ENCODE data around the gene TM4SF20.

TM4SF20 gene, protein sequence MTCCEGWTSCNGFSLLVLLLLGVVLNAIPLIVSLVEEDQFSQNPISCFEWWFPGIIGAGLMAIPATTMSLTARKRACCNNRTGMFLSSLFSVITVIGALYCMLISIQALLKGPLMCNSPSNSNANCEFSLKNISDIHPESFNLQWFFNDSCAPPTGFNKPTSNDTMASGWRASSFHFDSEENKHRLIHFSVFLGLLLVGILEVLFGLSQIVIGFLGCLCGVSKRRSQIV

GRCh38 chr2:227379095-227379494, at the start of gene TM4SF20:
TM4SF20 (minus strand) TSS chr2:227379306; CDS start chr2:227379268, 38 bp downstream.
- DNase-seq: no peak

DNA sequence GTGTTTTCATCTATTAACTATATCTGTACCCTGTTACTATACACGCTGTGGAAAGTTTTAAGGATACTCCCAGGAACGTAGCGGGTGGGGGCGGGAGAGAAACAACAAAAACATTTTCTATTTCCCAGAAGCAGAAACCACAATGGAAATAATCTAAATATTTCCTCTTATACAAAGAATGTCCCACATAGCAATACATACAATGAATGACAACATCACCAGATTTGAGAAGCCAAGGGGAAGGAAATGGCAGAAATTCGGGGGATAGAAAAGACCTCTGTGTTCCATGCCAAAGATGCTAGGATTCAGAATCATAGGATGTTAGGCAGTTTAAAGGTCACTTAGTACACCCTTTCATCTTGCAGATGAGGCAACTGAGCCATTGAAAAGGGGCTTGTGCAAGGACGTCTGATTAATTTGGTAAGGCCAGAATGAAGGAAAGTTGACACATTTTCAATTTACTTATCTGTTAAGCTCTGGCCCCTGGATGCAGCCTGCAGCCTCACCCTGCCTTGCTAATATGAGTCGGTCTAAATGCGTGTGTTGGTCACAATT, 49.7 kb upstream of the TM4SF20 start:
- DNase-seq: no peak

- DNase-seq: no peak
These were observed 44.8 kb upstream of the TM4SF20 start for GRCh38 chr2:227423656-227424499.

GRCh38 chr2:227420087-227421052, 41.3 kb upstream of the TM4SF20 start:
- no peak for DNase-seq

GRCh38 chr2:227416701-227417100, 37.6 kb upstream of the TM4SF20 start:
- no peak for DNase-seq

- DNase-seq: no peak
These were observed 36.7 kb upstream of the TM4SF20 start for GRCh38 chr2:227415538-227416424.

DNA sequence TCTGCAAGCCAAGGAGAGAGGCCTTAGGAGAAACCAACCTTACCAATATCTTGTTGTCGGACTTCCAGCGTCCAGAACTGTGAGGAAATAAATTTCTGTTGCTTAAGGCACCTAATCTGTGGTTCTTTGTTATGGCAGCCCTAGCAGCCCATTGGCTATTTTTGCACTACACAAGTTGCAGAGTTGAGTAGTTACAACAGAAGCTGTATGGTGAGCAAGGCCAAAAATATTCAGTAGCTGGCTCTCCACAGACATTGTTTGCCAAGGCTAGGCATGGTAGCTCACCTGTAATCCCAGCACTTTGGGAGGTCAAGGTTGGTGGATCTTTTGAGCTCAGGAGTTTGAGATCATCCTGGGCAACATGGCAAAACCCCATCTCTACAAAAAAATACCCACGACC, 35.7 kb upstream of the TM4SF20 start:
- DNase-seq: no peak

DNA sequence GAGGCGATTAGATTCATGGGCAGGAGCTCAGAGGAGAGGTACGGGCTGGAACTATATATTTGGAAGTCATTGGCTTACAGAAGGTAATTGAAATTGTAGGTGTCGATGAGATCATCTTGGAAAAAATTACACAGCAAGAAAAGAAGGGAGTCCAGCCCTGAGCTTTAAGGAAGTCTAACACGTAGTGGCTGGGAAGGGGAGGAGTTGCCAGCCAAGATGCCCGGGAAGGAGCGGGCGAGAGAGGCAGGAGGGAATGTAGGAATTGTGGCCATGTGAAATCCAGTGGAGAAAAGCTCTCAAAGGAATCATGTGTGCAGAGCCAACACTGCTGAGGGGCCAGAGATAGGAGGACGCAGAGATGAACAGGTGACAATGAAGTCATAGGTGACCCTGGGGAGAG, 34.3 kb upstream of the TM4SF20 start:
- DNase-seq: no peak

DNA sequence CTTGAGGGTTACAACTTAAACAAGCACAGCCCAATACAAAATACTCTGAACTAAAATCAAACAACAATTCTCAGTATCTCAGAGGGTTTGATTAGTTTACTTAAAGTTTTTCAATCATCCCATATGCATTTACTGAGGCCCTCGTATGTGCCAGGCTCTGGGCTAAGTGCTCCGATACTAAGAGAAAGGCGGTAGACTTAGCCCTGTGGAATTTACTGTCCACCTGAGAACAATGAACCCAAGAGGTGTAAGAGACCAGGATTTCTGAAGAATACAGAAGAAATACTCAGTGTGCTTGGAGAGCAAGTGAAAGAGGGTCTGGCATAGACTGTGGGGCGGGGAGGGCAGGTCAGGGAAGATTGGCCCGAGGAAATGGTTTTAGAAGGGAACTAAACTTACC, 33.8 kb upstream of the TM4SF20 start:
- no peak for DNase-seq

DNA sequence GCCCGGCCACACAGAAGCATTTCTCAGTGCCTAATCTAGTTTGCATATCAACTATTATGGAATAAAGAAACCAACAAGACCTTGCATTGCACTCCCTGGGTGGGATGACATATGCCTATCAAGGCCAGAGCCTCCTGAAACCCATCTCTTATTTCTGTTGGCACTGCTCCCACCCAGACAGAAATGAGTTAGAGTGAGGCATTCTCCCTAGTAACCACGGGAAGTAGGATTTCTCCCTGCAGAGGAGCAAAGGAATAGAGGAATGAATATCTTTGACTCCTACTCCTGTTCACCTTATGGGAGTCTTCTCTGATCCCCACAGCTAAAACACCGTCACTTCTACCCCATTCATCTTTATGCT, 32.9 kb upstream of the TM4SF20 start:
- no peak for DNase-seq

DNA sequence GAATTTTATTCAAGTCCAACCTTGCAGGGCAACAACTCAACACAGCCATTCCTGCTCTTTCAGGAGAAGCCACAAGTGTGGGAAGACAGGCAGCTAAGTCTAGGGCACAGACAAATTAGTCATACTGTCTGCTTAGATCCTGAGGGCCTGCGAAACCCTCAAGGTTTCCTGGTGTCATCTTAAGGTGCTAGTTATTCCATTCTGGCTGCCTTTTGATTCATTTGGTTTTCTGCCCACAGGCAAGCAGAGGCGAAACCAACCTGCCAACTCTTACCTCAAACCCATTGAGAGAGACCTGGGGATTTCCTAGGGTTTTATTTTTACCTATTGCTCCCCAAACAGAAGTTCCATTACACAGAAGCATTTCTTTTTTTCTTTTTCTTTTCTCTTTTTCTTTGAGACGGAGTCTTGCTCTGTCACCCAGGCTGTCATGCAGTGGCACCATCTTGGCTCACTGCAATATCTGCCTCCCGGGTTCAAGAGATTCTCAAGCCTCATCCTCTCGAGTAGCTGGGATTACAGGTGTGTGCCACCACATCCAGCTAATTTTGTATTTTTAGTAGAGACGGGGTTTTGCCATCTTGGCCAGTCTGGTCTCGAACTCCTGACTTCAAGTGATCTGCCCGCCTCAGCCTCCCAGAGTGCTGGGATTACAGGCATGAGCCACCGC, 32.3 kb upstream of the TM4SF20 start:
- DNase-seq: peak; percentile 69

DNA sequence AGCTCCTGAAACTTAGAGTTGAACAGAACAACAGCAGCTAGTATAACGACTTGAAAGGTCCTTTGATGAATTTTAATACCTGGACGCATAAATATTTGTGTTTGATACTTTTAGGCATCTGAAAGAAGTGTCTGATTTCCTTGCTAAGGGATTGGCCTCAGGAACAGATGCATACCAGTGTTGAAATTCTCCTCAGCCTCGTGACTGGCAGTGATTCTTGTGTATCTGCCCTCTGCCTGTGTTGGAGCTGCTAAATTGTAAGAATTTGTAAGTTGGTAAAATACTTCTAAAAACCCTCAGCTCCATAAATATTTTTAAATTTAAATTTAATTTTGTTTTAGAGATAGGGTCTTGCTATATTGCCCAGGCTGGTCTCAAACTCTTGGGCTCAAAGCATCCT, 31.1 kb upstream of the TM4SF20 start:
- DNase-seq: no peak

DNA sequence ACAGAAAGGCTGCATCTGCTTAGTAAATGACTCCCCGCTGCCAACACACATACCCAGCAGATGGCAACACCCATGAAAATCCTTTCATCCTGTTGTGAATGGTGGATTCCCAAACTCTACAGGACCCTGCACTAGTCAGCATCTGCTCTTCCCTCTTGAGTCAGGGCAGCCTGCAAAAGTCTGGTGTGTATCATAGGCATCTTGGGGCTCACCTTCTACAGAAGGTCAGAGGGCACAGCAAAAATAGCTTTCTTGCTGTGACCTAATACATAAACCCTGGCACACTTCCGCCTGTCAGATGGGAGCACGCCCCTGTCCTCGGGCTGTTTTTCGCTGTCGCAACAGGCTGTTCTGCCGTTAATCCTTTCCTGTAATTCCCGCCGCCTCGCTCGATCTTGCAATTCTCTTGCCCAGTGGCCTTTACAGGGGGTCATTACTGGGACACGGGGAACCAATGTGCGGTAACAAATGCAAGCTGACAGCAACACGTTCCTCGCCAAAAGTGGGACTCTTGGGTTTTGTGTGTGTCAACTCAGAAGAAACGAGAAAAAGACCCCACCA, 28.6 kb upstream of the TM4SF20 start:
- no peak for DNase-seq

DNA sequence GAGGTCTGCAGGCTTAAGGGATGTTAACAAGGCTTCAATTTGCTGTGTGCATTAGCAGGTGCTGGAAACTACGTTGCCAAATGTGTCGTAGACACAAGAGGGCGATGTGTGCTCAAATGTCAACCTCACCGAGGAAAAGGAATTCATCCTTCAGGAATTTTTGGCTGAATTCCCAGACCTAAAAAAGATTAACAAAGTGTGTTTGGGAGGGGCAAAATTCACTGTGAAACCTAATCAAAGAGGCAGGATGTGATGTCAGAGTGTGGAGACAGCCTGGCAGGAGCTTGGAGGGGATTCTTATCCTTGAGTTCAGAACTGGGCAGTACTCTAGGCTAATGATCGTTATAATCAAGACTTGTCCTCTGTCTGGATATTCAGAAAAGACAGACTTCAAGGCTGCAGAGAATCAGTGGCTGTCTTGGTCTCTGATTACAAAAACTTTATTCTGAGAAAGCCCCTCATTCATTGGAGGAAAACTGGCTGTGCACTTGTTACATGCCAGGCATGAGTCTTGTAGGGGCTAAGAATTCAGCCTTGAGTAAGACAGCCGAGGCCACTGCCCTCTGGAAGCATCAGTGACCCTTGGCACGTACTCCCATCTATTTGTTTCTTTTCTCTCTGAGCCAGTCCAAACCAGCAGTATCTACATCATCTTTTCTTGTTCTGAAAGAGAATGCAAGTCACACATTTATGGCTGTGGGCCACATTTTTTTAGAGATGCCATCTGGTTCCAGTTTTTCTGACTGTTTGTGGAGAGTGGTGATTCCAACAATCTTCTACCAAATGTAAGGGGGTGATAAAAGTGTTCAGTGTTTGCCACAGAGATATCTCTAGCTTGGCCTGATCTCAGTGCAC, 27.3 kb upstream of the TM4SF20 start:
- DNase-seq: no peak

GRCh38 chr2:227404585-227405271, 25.6 kb upstream of the TM4SF20 start:
- no peak for DNase-seq

DNA sequence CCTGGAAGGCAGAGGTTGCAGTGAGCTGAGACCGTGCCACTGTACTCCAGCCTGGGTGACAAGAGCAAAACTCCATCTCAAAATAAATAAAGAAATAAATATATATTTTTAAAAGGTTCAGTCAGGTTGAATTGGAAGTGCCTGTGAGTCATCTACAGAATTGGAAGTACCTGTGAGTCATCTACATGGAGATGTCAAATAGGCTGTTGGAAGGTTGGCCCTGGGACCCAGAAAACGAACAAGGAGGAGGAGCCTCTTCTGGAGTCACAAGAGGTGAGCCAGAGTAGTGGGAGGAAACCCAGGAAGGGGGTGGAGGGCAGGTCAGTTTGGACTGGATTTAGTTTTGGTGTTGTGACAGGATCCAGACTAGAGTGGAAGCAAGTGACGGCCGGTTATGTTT, 23.9 kb upstream of the TM4SF20 start:
- no peak for DNase-seq

DNA sequence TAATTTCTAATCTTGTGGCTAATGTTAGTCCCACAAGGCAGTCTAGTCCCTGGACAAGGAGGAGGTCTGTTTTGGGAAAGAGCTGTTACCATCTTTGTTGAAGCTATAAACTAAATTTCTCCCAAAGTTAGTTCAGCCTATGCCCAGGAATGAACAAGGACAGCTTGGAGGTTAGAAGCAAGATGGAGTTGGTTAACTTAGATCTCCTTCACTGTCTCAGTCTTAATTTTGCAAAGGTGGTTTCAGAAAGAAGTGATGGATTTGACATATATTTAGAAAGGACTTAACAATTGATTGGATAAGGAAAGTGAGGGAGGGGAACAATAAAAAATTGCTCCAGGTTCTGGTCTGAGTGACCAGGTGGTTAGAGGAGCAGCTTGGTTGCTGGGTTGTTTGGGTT, 23.2 kb upstream of the TM4SF20 start:
- no peak for DNase-seq

GRCh38 chr2:227401550-227401949, 22.4 kb upstream of the TM4SF20 start:
- DNase-seq: no peak
